H1 (cell line): ENCODE data around the gene TTC23. TPM values are rescaled to one million over a fixed set of nuclear protein-coding genes. Genes with fewer than 3 reads are reported as not detected.

Source experiments
- BCL11A ChIP-seq, 2 experiments: IDR thresholded peaks; one replicate each; pipeline ENCODE4 v1.6.1; 2011; ENCODE audit warnings: low read depth in 2 of 2, low read length in 2 of 2, mild to moderate bottlenecking in 2 of 2
- CBX5 ChIP-seq: fragments of 300-800, 300-1000 bp; sonication (generic); IDR thresholded peaks from 2 replicates; pipeline ENCODE4 v1.7.1; 2016; ENCODE audit warnings: antibody characterized with exemption, low read length, low read depth
- CHD2 ChIP-seq: IDR thresholded peaks from 2 replicates; pipeline ENCODE4 v1.6.1; 2012; ENCODE audit warnings: low read length, improper control_type of control experiment
- RNF2 ChIP-seq: fragments of 200-900, 300-1000 bp; sonication (generic); IDR thresholded peaks from 2 replicates; pipeline ENCODE4 v1.7.1; 2016; ENCODE audit warnings: borderline replicate concordance, low read depth, mild to moderate bottlenecking, antibody characterized with exemption, low read length; ENCODE audit not compliant: poor library complexity, severe bottlenecking; ENCODE audit errors: missing control alignments
- ZNF274 ChIP-seq: IDR thresholded peaks from 2 replicates; pipeline ENCODE4 v1.7.0; 2012; ENCODE audit warnings: low read length, borderline replicate concordance; ENCODE audit errors: extremely low read depth
- polyA plus RNA-seq, 7 experiments: library from polyadenylated mRNA; depleted of rRNA in 3 of 7; stranded (reverse) in 5 of 7; unstranded in 2 of 7; fragments of >200 nt in 5 of 7; fragments of 200-250 nt in 2 of 7; gene quantifications; 1 replicate in 5 of 7; 2 replicates in 1 of 7; 4 replicates in 1 of 7; pipeline versions ENCODE4 v1.2.1 to v1.2.3, GENCODE V29; 2011 to 2013; ENCODE audit warnings: missing spikeins in 2 of 7, mixed read lengths in 2 of 7
- total RNA-seq: library from RNA; stranded (reverse); fragmentation: NEBNext Ultra II Directional; extraction: Animal tissue kit (Norgen Biotek cat#: 25700); gene quantifications from 2 replicates; pipeline ENCODE4 v1.2.1, GENCODE V29; 2021
- TF ChIP-seq, protein P1 (sequence below): IDR thresholded peaks from 2 replicates; pipeline ENCODE4 v1.6.1; 2012; ENCODE audit warnings: inconsistent platforms

Gene TTC23
- total and polyA plus RNA-seq, 2 of the 8 experiments (the other 6 are each of a cell fraction or from before 2014, with no cell fraction given) = 4.8 to 23.0 TPM

- TF ChIP-seq, protein P1, sequence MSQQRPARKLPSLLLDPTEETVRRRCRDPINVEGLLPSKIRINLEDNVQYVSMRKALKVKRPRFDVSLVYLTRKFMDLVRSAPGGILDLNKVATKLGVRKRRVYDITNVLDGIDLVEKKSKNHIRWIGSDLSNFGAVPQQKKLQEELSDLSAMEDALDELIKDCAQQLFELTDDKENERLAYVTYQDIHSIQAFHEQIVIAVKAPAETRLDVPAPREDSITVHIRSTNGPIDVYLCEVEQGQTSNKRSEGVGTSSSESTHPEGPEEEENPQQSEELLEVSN = no peak
- TF ChIP-seq RNF2 (no peak), CBX5 (no peak), ZNF274 (no peak), BCL11A (IDR thresholded peaks at IDR 0.05; ENCODE audit: low read depth in 2 of 2, low read length in 2 of 2) (no peak), CHD2 (no peak)
Observed at GRCh38 chr15:99098991-99099390, 150.4 kb downstream of the TTC23 start (continued).
